Measurements from ENCODE around the gene NR3C2.
A peak's percentile ranks its signal among the peaks of the same experiment; 100 is the strongest.

Gene NR3C2

GRCh38 chr4:148216866-148217814 lies 225.1 kb downstream of the NR3C2 start:
- peak overlapping the region; percentile 24; the same call in 1 of the 2 replicates for H3K9ac ChIP-seq (ENCODE audit: low read length)
- no peaks in the 10 kb centered on the region for H4K20me1 ChIP-seq (ENCODE audit: insufficient read depth, low read length)
- TF ChIP-seq EZH2 (optimal IDR thresholded peaks at IDR 0.05; ENCODE audit: low read depth, low read length) (no peak), EZH2phosphoT487 (IDR thresholded peaks at IDR 0.05; ENCODE audit: low read length) (no peak), CTCF (IDR thresholded peaks at IDR 0.05; ENCODE audit: low read length) (no peak)

GRCh38 chr4:148216321-148216720 lies 225.9 kb downstream of the NR3C2 start:
- H3K9ac ChIP-seq (ENCODE audit: low read length) = no peak overlapping the region
- H3K27me3 ChIP-seq (replicated peaks; ENCODE audit: insufficient read depth, low read length) = no peaks in the 10 kb centered on the region
- H3K36me3 ChIP-seq (replicated peaks; ENCODE audit: insufficient read depth, low read length) = no peaks in the 10 kb centered on the region
- H3F3A ChIP-seq (ENCODE audit: insufficient read depth, low read length) = peaks cover 19% of the 10 kb centered on the region
- H3K4me3 ChIP-seq (ENCODE audit: low read length) = peak overlapping the region; percentile 53; the same call in 1 of the 2 replicates
- H3K9me3 ChIP-seq (replicated peaks; ENCODE audit: insufficient read depth, low read length) = no peaks in the 10 kb centered on the region
- H3K79me2 ChIP-seq (ENCODE audit: low read length) = no peaks in the 10 kb centered on the region
- DNase-seq = no peak
- no peaks in the 10 kb centered on the region for H3K9me2 ChIP-seq (replicated peaks; ENCODE audit: insufficient read depth, low read length)
- H3K27ac ChIP-seq (ENCODE audit: low read length) = peak overlapping the region; percentile 61; the same call in 1 of the 2 replicates
- H3K4me2 ChIP-seq (ENCODE audit: low read depth, low read length) = peak overlapping the region; percentile 68; the same call in 1 of the 2 replicates
- peaks cover 14% of the 10 kb centered on the region for H3K4me1 ChIP-seq (ENCODE audit: low read length)
- no peaks in the 10 kb centered on the region for H4K20me1 ChIP-seq (ENCODE audit: insufficient read depth, low read length)
- H2AFZ ChIP-seq (ENCODE audit: low read length) = no peak overlapping the region
- TF ChIP-seq CTCF (IDR thresholded peaks at IDR 0.05; ENCODE audit: low read length) = no peak

More at GRCh38 chr4:148216866-148217814, 225.1 kb downstream of the NR3C2 start:
- Histone ChIP-seq H3K9me3 (replicated peaks; ENCODE audit: insufficient read depth, low read length) (no peaks in the 10 kb centered on the region), H3F3A (ENCODE audit: insufficient read depth, low read length) (peaks cover 19% of the 10 kb centered on the region), H3K36me3 (replicated peaks; ENCODE audit: insufficient read depth, low read length) (no peaks in the 10 kb centered on the region), H3K79me2 (ENCODE audit: low read length) (no peaks in the 10 kb centered on the region), H3K27ac (ENCODE audit: low read length) (peak overlapping the region; percentile 61; the same call in 1 of the 2 replicates), H3K4me2 (ENCODE audit: low read depth, low read length) (peak overlapping the region; percentile 68), H3K27me3 (replicated peaks; ENCODE audit: insufficient read depth, low read length) (no peaks in the 10 kb centered on the region), H3K9me2 (replicated peaks; ENCODE audit: insufficient read depth, low read length) (no peaks in the 10 kb centered on the region), H2AFZ (ENCODE audit: low read length) (peak overlapping the region; percentile 46), H3K4me1 (ENCODE audit: low read length) (peaks cover 14% of the 10 kb centered on the region), H3K4me3 (ENCODE audit: low read length) (peak overlapping the region; percentile 53)
- DNase-seq = peak; percentile 93

- no peak for DNase-seq
- no peaks in the 10 kb centered on the region for H3K27me3 ChIP-seq (replicated peaks; ENCODE audit: insufficient read depth, low read length)
- no peak overlapping the region for H3K9ac ChIP-seq (ENCODE audit: low read length)
- peaks cover 14% of the 10 kb centered on the region for H3K4me1 ChIP-seq (ENCODE audit: low read length)
- H3K4me2 ChIP-seq (ENCODE audit: low read depth, low read length) = no peak overlapping the region
- no peak overlapping the region for H2AFZ ChIP-seq (ENCODE audit: low read length)
- H3K9me3 ChIP-seq (replicated peaks; ENCODE audit: insufficient read depth, low read length) = no peaks in the 10 kb centered on the region
- no peaks in the 10 kb centered on the region for H3K36me3 ChIP-seq (replicated peaks; ENCODE audit: insufficient read depth, low read length)
- H3K4me3 ChIP-seq (ENCODE audit: low read length) = no peak overlapping the region
- H3K27ac ChIP-seq (ENCODE audit: low read length) = no peak overlapping the region
- no peaks in the 10 kb centered on the region for H3K79me2 ChIP-seq (ENCODE audit: low read length)
- peaks cover 19% of the 10 kb centered on the region for H3F3A ChIP-seq (ENCODE audit: insufficient read depth, low read length)
- TF ChIP-seq CTCF (IDR thresholded peaks at IDR 0.05; ENCODE audit: low read length) (no peak), EZH2 (optimal IDR thresholded peaks at IDR 0.05; ENCODE audit: low read depth, low read length) (no peak), EZH2phosphoT487 (IDR thresholded peaks at IDR 0.05; ENCODE audit: low read length) (no peak)
- H4K20me1 ChIP-seq (ENCODE audit: insufficient read depth, low read length) = no peaks in the 10 kb centered on the region
- H3K9me2 ChIP-seq (replicated peaks; ENCODE audit: insufficient read depth, low read length) = no peaks in the 10 kb centered on the region
These were observed 227.0 kb downstream of the NR3C2 start for GRCh38 chr4:148215202-148215601.
